IMR-90 (cell line): ENCODE results near the gene C1QTNF3. TPM values are rescaled to one million over a fixed set of nuclear protein-coding genes. Genes with fewer than 3 reads are reported as not detected.

Experiments
- ATAC-seq: fragments of 200-7000 bp; cut with Tn5 transposase; 2 replicates; pipeline ENCODE4 v1.9.1; 2020; ENCODE audit warnings: low read depth, mild to moderate bottlenecking, moderate library complexity
- BruUV-seq: library from RNA; stranded (reverse); fragments of 400-500 nt; replicated peaks from 2 replicates; lab custom pipeline; 2021; lab: Mats Ljungman, UMichigan
- CTCF ChIA-PET: fragments of 300-600 bp; formaldehyde crosslinking; extraction: SDS; loops from one replicate; lab custom pipeline; 2021; ENCODE audit warnings: antibody characterized with exemption; lab: Yijun Ruan, JAX
- POLR2A ChIA-PET: fragments of 300-600 bp; sonication (Branson Sonifier 250); formaldehyde crosslinking; loops from one replicate; lab custom pipeline; 2022; ENCODE audit warnings: antibody characterized with exemption; ENCODE audit not compliant: unreplicated experiment; lab: Charles Lee
- DNase-seq: peaks from one replicate; pipeline ENCODE4 v3.0.0; 2013
- H2AFZ ChIP-seq: replicated peaks from 2 replicates; pipeline ENCODE3; 2013; ENCODE audit warnings: low read length, mild to moderate bottlenecking; ENCODE audit not compliant: poor library complexity
- H2AK5ac ChIP-seq: 2 replicates; pipeline ENCODE4 v1.6.1; 2013; ENCODE audit warnings: low read depth, low read length, inconsistent platforms
- H2AK9ac ChIP-seq: replicated peaks from 2 replicates; pipeline ENCODE3; 2013; ENCODE audit warnings: mild to moderate bottlenecking, low read depth, low read length, moderate library complexity; ENCODE audit not compliant: poor library complexity
- H2BK120ac ChIP-seq: 2 replicates; pipeline ENCODE4 v1.6.1; 2013; ENCODE audit warnings: low read depth, low read length, inconsistent platforms
- H2BK15ac ChIP-seq: 3 replicates; pipeline ENCODE4 v1.6.1; 2013; ENCODE audit warnings: low read depth, low read length, inconsistent platforms
- H2BK20ac ChIP-seq: 2 replicates; pipeline ENCODE4 v1.6.1; 2013; ENCODE audit warnings: low read depth, mild to moderate bottlenecking, inconsistent platforms, low read length, moderate library complexity
- H2BK5ac ChIP-seq: 2 replicates; pipeline ENCODE4 v1.6.1; 2013; ENCODE audit warnings: mild to moderate bottlenecking, low read depth, low read length, inconsistent platforms; ENCODE audit not compliant: poor library complexity, severe bottlenecking
- H3K14ac ChIP-seq: replicated peaks from 2 replicates; pipeline ENCODE4 v1.6.1; 2013; ENCODE audit warnings: low read depth, low read length, inconsistent platforms
- H3K18ac ChIP-seq: 2 replicates; pipeline ENCODE4 v1.6.1; 2013; ENCODE audit warnings: low read depth, low read length, control low read depth
- H3K23ac ChIP-seq: 2 replicates; pipeline ENCODE4 v1.6.1; 2013; ENCODE audit warnings: low read depth, low read length, inconsistent platforms
- H3K27ac ChIP-seq: 2 replicates; pipeline ENCODE4 v1.5.1; 2013; ENCODE audit warnings: mild to moderate bottlenecking, control low read depth, low read length; ENCODE audit not compliant: insufficient read depth
- H3K27me3 ChIP-seq: 2 replicates; pipeline ENCODE4 v1.6.1; 2013; ENCODE audit warnings: low read length; ENCODE audit not compliant: control insufficient read depth, insufficient read depth
- H3K36me3 ChIP-seq: 2 replicates; pipeline ENCODE4 v1.6.1; 2013; ENCODE audit warnings: low read length, mixed read lengths; ENCODE audit not compliant: control insufficient read depth, insufficient read depth
- H3K4ac ChIP-seq: 2 replicates; pipeline ENCODE4 v1.6.1; 2013; ENCODE audit warnings: low read depth, low read length, inconsistent platforms
- H3K4me1 ChIP-seq: 2 replicates; pipeline ENCODE4 v1.6.1; 2013; ENCODE audit warnings: low read length, mixed read lengths; ENCODE audit not compliant: control insufficient read depth, insufficient read depth
- H3K4me2 ChIP-seq: 2 replicates; pipeline ENCODE4 v1.6.1; 2013; ENCODE audit warnings: low read depth, mild to moderate bottlenecking, control low read depth, low read length, moderate library complexity
- H3K4me3 ChIP-seq: 2 replicates; pipeline ENCODE4 v1.5.1; 2013; ENCODE audit warnings: low read depth, mild to moderate bottlenecking, control low read depth, low read length, moderate library complexity; ENCODE audit not compliant: insufficient read depth
- H3K56ac ChIP-seq: 2 replicates; pipeline ENCODE4 v1.6.1; 2013; ENCODE audit warnings: low read length, inconsistent platforms; ENCODE audit not compliant: insufficient read depth; ENCODE audit errors: extremely low read depth
- H3K79me1 ChIP-seq, 2 experiments: 2 replicates each; pipeline ENCODE4 v1.6.1; 2013; ENCODE audit warnings: low read length in 2 of 2, inconsistent platforms in 1 of 2, low read depth in 1 of 2
- H3K9ac ChIP-seq: 2 replicates; pipeline ENCODE4 v1.6.1; 2013; ENCODE audit warnings: low read depth, low read length, control low read depth
- H3K9me1 ChIP-seq: 2 replicates; pipeline ENCODE4 v1.6.1; 2013; ENCODE audit warnings: low read length, inconsistent platforms; ENCODE audit not compliant: insufficient read depth
- H3K9me3 ChIP-seq: 2 replicates; pipeline ENCODE4 v1.6.1; 2013; ENCODE audit warnings: low read length; ENCODE audit not compliant: control insufficient read depth, insufficient read depth
- H4K20me1 ChIP-seq: 2 replicates; pipeline ENCODE4 v1.6.1; 2013; ENCODE audit warnings: low read length, inconsistent platforms; ENCODE audit not compliant: insufficient read depth
- H4K5ac ChIP-seq: 2 replicates; pipeline ENCODE4 v1.6.1; 2013; ENCODE audit warnings: mild to moderate bottlenecking, low read depth, low read length, control low read depth
- H4K8ac ChIP-seq, 2 experiments: 2 replicates each; pipeline ENCODE4 v1.6.1; 2013; ENCODE audit warnings: low read depth in 2 of 2, low read length in 2 of 2, control low read depth in 1 of 2, inconsistent platforms in 1 of 2
- H4K91ac ChIP-seq: 2 replicates; pipeline ENCODE4 v1.6.1; 2013; ENCODE audit warnings: low read depth, low read length, inconsistent platforms; ENCODE audit not compliant: insufficient read depth
- CEBPB ChIP-seq: IDR thresholded peaks from 2 replicates; pipeline ENCODE4 v1.6.1; 2012; ENCODE audit warnings: low read depth, low read length, improper control_type of control experiment
- ELK1 ChIP-seq: fragments of 150-350 bp; IDR thresholded peaks from 2 replicates; pipeline ENCODE4 v1.6.1; 2016; ENCODE audit warnings: low read depth, mild to moderate bottlenecking, low read length, moderate library complexity, borderline replicate concordance
- FOS ChIP-seq: fragments of 150-350 bp; IDR thresholded peaks from 2 replicates; pipeline ENCODE4 v1.6.1; 2016; ENCODE audit warnings: low read depth, low read length
- MAFK ChIP-seq: IDR thresholded peaks from 2 replicates; pipeline ENCODE4 v1.6.1; 2012; ENCODE audit warnings: low read depth, low read length, improper control_type of control experiment
- MAZ ChIP-seq: IDR thresholded peaks from 2 replicates; pipeline ENCODE4 v1.6.1; 2012; ENCODE audit warnings: low read depth, mild to moderate bottlenecking, low read length, improper control_type of control experiment, moderate library complexity, borderline replicate concordance
- MXI1 ChIP-seq: IDR thresholded peaks from 2 replicates; pipeline ENCODE4 v1.6.1; 2012; ENCODE audit warnings: low read depth, mild to moderate bottlenecking, low read length, moderate library complexity, borderline replicate concordance
- NFE2L2 ChIP-seq: fragments of 150-350 bp; IDR thresholded peaks from 2 replicates; pipeline ENCODE4 v1.6.1; 2016; ENCODE audit warnings: low read depth, mild to moderate bottlenecking, low read length
- POLR2A ChIP-seq: IDR thresholded peaks from 2 replicates; pipeline ENCODE4 v1.6.1; 2012; ENCODE audit warnings: mild to moderate bottlenecking, low read depth, low read length
- RAD21 ChIP-seq: IDR thresholded peaks from 2 replicates; pipeline ENCODE4 v1.6.1; 2012; ENCODE audit warnings: low read length, improper control_type of control experiment
- RCOR1 ChIP-seq: IDR thresholded peaks from 2 replicates; pipeline ENCODE4 v1.6.1; 2012; ENCODE audit warnings: mild to moderate bottlenecking, low read length, improper control_type of control experiment; ENCODE audit not compliant: insufficient replicate concordance
- SMC3 ChIP-seq: fragments of 150-350 bp; IDR thresholded peaks from 2 replicates; pipeline ENCODE4 v1.6.1; 2016; ENCODE audit warnings: low read depth, mild to moderate bottlenecking, antibody characterized with exemption, low read length, moderate library complexity
- dilution Hi-C: fragments of 300-500 bp; cut with HindIII; formaldehyde crosslinking; loops from one replicate; pipeline ENCODE4 v1.14.3; 2018; ENCODE audit warnings: low sequenced_read_pairs; ENCODE audit not compliant: unreplicated experiment
- in situ Hi-C: fragments of 300-500 bp; cut with MboI; formaldehyde crosslinking; loops from 3 replicates; pipeline ENCODE4 v1.14.3; 2019; ENCODE audit warnings: low sequenced_read_pairs, inconsistent platforms, mixed read lengths
- intact Hi-C: fragments of 100-400 bp; cut with micrococcal nuclease; formaldehyde crosslinking; loops from 2 replicates; pipeline ENCODE4 v1.10.0; 2022
- polyA plus RNA-seq, 3 experiments: library from polyadenylated mRNA; depleted of rRNA; stranded (reverse); fragments of >200 nt; gene quantifications; 2 replicates each; pipeline ENCODE4 v1.2.3, GENCODE V29; 2012; ENCODE audit warnings: low replicate concordance in 1 of 3
- total RNA-seq: library from RNA; depleted of rRNA; stranded (reverse); fragments of >200 nt; gene quantifications from 2 replicates; pipeline ENCODE4 v1.2.3, GENCODE V29; 2012

The C1QTNF3 gene
- total and polyA plus RNA-seq, 2 of the 4 experiments (the other 2 are of a cell fraction) = 1.0 to 1.4 TPM

- no peak overlapping the region for H3K4me3 ChIP-seq
- CTCF ChIA-PET = no interaction called here
- intact Hi-C loops = no loop called here
Measured at GRCh38 chr5:34047774-34048572, 5.0 kb upstream of the C1QTNF3 start.

More at GRCh38 chr5:34047774-34048572, 5.0 kb upstream of the C1QTNF3 start:
- Histone ChIP-seq H3K18ac (no peak overlapping the region), H3K23ac (no peak overlapping the region), H3K4ac (no peak overlapping the region), H4K5ac (no peak overlapping the region), H3K56ac (no peak overlapping the region), H3K27me3 (no peaks in the 10 kb centered on the region), H3K27ac (no peak overlapping the region), H2AFZ (no peak overlapping the region), H3K36me3 (no peaks in the 10 kb centered on the region), H3K4me1 (peaks cover 10% of the 10 kb centered on the region), H4K8ac (no peak overlapping the region), H2BK120ac (no peak overlapping the region), H2AK5ac (no peak overlapping the region), H3K9me3 (no peaks in the 10 kb centered on the region), H2BK15ac (no peak overlapping the region), H4K20me1 (no peaks in the 10 kb centered on the region), H4K91ac (no peak overlapping the region), H3K4me2 (no peak overlapping the region), H2AK9ac (no peak overlapping the region), H3K14ac (no peak overlapping the region), H3K9me1 (no peaks in the 10 kb centered on the region; the same call in none of the 2 replicates), H2BK20ac (no peak overlapping the region), H2BK5ac (no peak overlapping the region), H3K9ac (no peak overlapping the region), H3K79me1 (no peaks in the 10 kb centered on the region)
- no peak for ATAC-seq
- TF ChIP-seq MXI1 (no peak), RAD21 (no peak), ELK1 (no peak), CEBPB (no peak), MAZ (no peak), MAFK (no peak), SMC3 (no peak), FOS (no peak), POLR2A (no peak), NFE2L2 (no peak), RCOR1 (no peak)
- dilution Hi-C loops (no loop called here), in situ Hi-C loops (no loop called here)
- no TSS peak for BruUV-seq
- no peak for DNase-seq
- POLR2A ChIA-PET = no interaction called here
